ENCODE results near the gene INCA1. TPM values are rescaled to one million over a fixed set of nuclear protein-coding genes. Genes with fewer than 3 reads are reported as not detected.
A peak's percentile ranks its signal among the peaks of the same experiment; 100 is the strongest.

The INCA1 gene
- polyA plus RNA-seq, 3 donors: 0.38 to 0.52 (median 0.44) TPM

GRCh38 chr17:4986403-4986802, 10.9 kb downstream of the INCA1 start:
- H3K4me2 ChIP-seq (replicated peaks; ENCODE audit: extremely low read depth, low read length, poor library complexity, severe bottlenecking): peak overlapping the region; percentile 98
- peak in 2 of 3 donors; percentile 39 to 67 for DNase-seq
- peaks cover 35 to 46% of the 10 kb centered on the region in 2 donors for H3K36me3 Mint-ChIP-seq

DNA sequence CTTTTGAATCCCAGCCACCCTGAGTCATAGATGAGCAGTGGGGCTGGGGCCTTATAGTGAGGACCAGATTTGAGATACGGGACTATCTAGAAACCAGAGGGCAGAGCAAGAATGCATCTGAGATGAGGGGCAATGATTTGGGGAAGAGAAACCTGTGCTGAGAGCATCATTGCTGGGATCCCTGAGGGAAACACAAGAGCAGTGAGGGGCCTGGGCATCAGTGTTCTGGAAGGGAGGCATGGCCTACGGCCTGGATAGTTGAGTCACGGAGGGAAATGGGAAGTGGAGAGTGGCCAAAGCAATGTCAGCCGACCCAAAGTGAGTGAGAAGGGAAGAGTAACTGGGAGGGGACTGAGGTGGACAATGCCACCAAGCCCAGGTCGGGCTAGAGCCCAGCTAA, 15.0 kb downstream of the INCA1 start:
- WGBS (ENCODE audit: insufficient coverage): 25% methylated on average over 5 of the region's 5 CpGs
- Mint-ChIP-seq H3K9me3 (peaks cover 0 to 2% (median 0%) of the 10 kb centered on the region in 7 donors), H3K36me3 (peaks cover 55 to 83% of the 10 kb centered on the region in 2 donors), H3K27ac (peak overlapping the region in 6 of 7 donors; percentile 12 to 86 (median 80)), H3K4me3 (no peak overlapping the region), H3K4me1 (peaks cover 75% of the 10 kb centered on the region), H3K27me3 (ENCODE audit: low read depth in 3 of 3) (no peaks in the 10 kb centered on the region)
- peak overlapping the region; percentile 16 for H3K4me2 ChIP-seq (replicated peaks; ENCODE audit: extremely low read depth, low read length, poor library complexity, severe bottlenecking)
- H4K20me1 ChIP-seq (ENCODE audit: insufficient read depth, low read length): peaks cover 10% of the 10 kb centered on the region
- H3K27ac ChIP-seq (ENCODE audit: low read depth in 1 of 2, low read length in 2 of 2): peak overlapping the region; percentile 15 to 33
- peaks cover 69 to 74% of the 10 kb centered on the region in 2 donors for H3K4me1 ChIP-seq (ENCODE audit: control insufficient read depth in 1 of 2, insufficient read depth in 2 of 2, low read length in 2 of 2)
- intact Hi-C loops (cut with micrococcal nuclease): loop anchor here in 1 of 2 donors (5.0 kb wide), 1 partner anchor 80 kb away; no protein-coding TSS in a partner anchor
- H3K9me3 ChIP-seq (replicated peaks in 1 of 2; ENCODE audit: control insufficient read depth in 1 of 2, insufficient read depth in 1 of 2, low read length in 2 of 2): no peaks in the 10 kb centered on the region
- H3K79me2 ChIP-seq (ENCODE audit: insufficient read depth, low read length): peaks cover 24% of the 10 kb centered on the region
- no peak overlapping the region for H2AFZ ChIP-seq (ENCODE audit: insufficient read depth, low read depth, low read length, poor library complexity, severe bottlenecking)
- H3K4me3 ChIP-seq (replicated peaks in 1 of 3; ENCODE audit: low read depth in 2 of 3, low read length in 3 of 3): peak overlapping the region in 1 of 3 experiments; percentile 18
- no peak overlapping the region for H3K9ac ChIP-seq (ENCODE audit: insufficient read depth, low read length, poor library complexity, severe bottlenecking)
- peaks cover 27 to 58% of the 10 kb centered on the region in 2 donors for H3K36me3 ChIP-seq (replicated peaks in 1 of 2; ENCODE audit: control insufficient read depth in 1 of 2, insufficient read depth in 2 of 2, low read length in 2 of 2)
- peak in 2 of 3 donors; percentile 31 to 62 for DNase-seq
- TF ChIP-seq, protein P1, sequence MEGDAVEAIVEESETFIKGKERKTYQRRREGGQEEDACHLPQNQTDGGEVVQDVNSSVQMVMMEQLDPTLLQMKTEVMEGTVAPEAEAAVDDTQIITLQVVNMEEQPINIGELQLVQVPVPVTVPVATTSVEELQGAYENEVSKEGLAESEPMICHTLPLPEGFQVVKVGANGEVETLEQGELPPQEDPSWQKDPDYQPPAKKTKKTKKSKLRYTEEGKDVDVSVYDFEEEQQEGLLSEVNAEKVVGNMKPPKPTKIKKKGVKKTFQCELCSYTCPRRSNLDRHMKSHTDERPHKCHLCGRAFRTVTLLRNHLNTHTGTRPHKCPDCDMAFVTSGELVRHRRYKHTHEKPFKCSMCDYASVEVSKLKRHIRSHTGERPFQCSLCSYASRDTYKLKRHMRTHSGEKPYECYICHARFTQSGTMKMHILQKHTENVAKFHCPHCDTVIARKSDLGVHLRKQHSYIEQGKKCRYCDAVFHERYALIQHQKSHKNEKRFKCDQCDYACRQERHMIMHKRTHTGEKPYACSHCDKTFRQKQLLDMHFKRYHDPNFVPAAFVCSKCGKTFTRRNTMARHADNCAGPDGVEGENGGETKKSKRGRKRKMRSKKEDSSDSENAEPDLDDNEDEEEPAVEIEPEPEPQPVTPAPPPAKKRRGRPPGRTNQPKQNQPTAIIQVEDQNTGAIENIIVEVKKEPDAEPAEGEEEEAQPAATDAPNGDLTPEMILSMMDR (IDR thresholded peaks at IDR 0.05): no peak
- H3K27me3 ChIP-seq (ENCODE audit: control insufficient read depth in 2 of 2, insufficient read depth in 2 of 2, low read length in 2 of 2): no peaks in the 10 kb centered on the region

More at GRCh38 chr17:4986403-4986802, 10.9 kb downstream of the INCA1 start:
- Histone ChIP-seq H3K79me2 (ENCODE audit: insufficient read depth, low read length) (peaks cover 34% of the 10 kb centered on the region), H3K27ac (ENCODE audit: low read depth in 1 of 2, low read length in 2 of 2) (peak overlapping the region; percentile 77 to 95), H3K36me3 (replicated peaks in 1 of 2; ENCODE audit: control insufficient read depth in 1 of 2, insufficient read depth in 2 of 2, low read length in 2 of 2) (peaks cover 10 to 36% of the 10 kb centered on the region in 2 donors), H3K4me3 (replicated peaks in 1 of 3; ENCODE audit: low read depth in 2 of 3, low read length in 3 of 3) (peak overlapping the region; percentile 78 to 99 (median 81)), H3K4me1 (ENCODE audit: control insufficient read depth in 1 of 2, insufficient read depth in 2 of 2, low read length in 2 of 2) (peaks cover 43 to 52% of the 10 kb centered on the region in 2 donors), H3K9ac (ENCODE audit: insufficient read depth, low read length, poor library complexity, severe bottlenecking) (peak overlapping the region; percentile 91), H4K20me1 (ENCODE audit: insufficient read depth, low read length) (peaks cover 6% of the 10 kb centered on the region), H2AFZ (ENCODE audit: insufficient read depth, low read depth, low read length, poor library complexity, severe bottlenecking) (peak overlapping the region; percentile 94), H3K27me3 (ENCODE audit: control insufficient read depth in 2 of 2, insufficient read depth in 2 of 2, low read length in 2 of 2) (no peaks in the 10 kb centered on the region), H3K9me3 (replicated peaks in 1 of 2; ENCODE audit: control insufficient read depth in 1 of 2, insufficient read depth in 1 of 2, low read length in 2 of 2) (no peaks in the 10 kb centered on the region)
- H3K4me1 Mint-ChIP-seq: peaks cover 55% of the 10 kb centered on the region
- peak overlapping the region; percentile 92 to 96 for H3K4me3 Mint-ChIP-seq
- H3K27ac Mint-ChIP-seq: peak overlapping the region; percentile 81 to 97 (median 96)
- TF ChIP-seq, protein P1 (IDR thresholded peaks at IDR 0.05): no peak
- H3K9me3 Mint-ChIP-seq: peaks cover 0 to 2% (median 0%) of the 10 kb centered on the region in 7 donors
- WGBS (ENCODE audit: insufficient coverage): 33% methylated on average over 3 of the region's 5 CpGs
- intact Hi-C loops (cut with micrococcal nuclease): loop anchor here (5.0 kb wide), 2 partner anchors 34 to 79 kb away; partner anchors contain the start of gene ENO3 (in 1 of the 2)
- peaks cover 0 to 1% (median 0%) of the 10 kb centered on the region in 3 donors for H3K27me3 Mint-ChIP-seq (ENCODE audit: low read depth in 3 of 3)

Measured in CD14-positive monocyte (primary cell).